Vagina (tissue), 2 donors: ENCODE data around the gene TMEM59.

Experiments
- CTCF ChIP-seq, 3 experiments: fragments of 450-650 bp in 2 of 3; fragments of 200-600 bp in 1 of 3; sonication (generic) in 1 of 3; IDR thresholded peaks; one replicate each; pipeline ENCODE4 v1.5.1; 2017 to 2019; ENCODE audit warnings: antibody characterized with exemption in 3 of 3, mild to moderate bottlenecking in 2 of 3, moderate library complexity in 2 of 3
- POLR2AphosphoS5 ChIP-seq, 2 donors: sonication (generic); formaldehyde crosslinking; IDR thresholded peaks; one replicate each; pipeline ENCODE4 v1.9.0; 2017; ENCODE audit warnings: antibody characterized with exemption in 2 of 2, mild to moderate bottlenecking in 2 of 2, low read depth in 1 of 2; ENCODE audit not compliant: insufficient read depth in 1 of 2

GRCh38 chr1:54014009-54014629 is 38.9 kb downstream of the TMEM59 start:
- no peak for TF ChIP-seq POLR2AphosphoS5 (IDR thresholded peaks at IDR 0.05; ENCODE audit: insufficient read depth in 1 of 2, low read depth in 1 of 2)
- TF ChIP-seq CTCF (IDR thresholded peaks at IDR 0.05): no peak
